GM21723 (cell line): ENCODE measurements around the gene LCE2D.

Experiments used
- ATAC-seq: cut with Tn5 transposase; IDR thresholded peaks from one replicate; pipeline ENCODE4 v1.9.1; 2021; ENCODE audit warnings: mild to moderate bottlenecking, moderate library complexity; ENCODE audit not compliant: unreplicated experiment

The LCE2D gene

DNA sequence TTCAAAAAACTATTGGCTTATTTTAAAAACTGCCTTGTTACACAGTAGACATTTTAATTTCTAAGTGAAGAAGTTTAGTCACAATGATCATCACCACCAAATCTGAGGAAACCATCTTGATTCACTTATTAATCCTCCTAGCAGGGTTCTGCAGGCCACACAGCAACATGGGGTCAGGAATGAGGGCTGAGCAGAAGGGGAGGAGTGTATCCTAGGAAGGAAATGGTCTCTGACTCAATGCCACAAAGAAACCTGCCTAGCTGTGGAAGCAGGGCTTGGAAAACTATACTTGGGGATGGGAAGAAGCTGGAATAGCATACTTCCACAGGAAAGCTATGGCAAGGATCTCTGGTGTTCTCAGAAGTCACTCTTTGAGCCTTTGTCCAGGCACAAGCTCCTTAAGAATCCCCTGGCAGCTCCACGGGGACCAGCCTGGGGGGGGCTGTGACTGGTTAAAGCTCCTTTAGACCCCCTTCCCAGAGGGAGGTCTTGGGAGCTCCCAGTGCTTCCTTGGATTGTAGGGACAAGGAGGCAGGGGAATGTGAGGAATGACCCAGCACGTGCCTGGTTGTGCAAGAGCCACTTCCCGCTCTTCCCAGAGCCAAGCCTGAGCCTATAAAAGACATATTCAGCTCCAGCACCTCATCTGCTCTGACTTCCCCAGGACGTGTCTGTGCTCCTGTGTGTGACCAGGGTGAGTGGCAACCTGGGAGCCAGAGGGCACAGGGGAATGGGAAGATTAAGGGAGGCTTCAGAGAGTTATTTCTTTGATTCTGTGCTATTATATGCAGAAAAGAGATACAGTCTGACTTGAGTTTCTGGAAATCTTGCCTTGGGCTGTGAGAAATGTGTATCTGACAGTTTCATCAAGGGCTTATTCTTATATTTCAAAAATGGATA, 34.8 kb downstream of the LCE2D start, which contains the start of gene LCE2A:
Gene LCE2A (plus strand): TSS at position 645 of the 900 bp plus-strand sequence. CDS start 557 bp downstream, outside the sequence.
- no peak for ATAC-seq

DNA sequence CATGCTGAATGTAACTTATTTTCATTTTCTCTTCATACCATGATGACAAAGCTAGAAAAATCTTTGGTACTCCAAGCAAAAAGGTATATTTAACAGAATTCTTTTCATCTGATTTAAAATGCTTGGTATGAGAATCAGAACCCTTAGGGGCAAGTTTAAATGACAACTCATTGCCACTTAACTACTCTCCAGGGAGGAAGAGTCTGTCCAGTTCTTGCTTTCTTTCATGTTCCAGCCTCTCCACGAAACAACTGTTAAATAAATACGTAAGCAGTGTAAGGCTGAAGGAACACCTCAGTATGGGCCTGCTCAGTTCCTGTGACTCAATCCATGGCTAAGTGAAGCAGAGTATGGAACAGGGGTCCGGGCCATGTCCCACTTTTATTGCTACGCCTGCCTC, 36.6 kb downstream of the LCE2D start:
- no peak for ATAC-seq

DNA sequence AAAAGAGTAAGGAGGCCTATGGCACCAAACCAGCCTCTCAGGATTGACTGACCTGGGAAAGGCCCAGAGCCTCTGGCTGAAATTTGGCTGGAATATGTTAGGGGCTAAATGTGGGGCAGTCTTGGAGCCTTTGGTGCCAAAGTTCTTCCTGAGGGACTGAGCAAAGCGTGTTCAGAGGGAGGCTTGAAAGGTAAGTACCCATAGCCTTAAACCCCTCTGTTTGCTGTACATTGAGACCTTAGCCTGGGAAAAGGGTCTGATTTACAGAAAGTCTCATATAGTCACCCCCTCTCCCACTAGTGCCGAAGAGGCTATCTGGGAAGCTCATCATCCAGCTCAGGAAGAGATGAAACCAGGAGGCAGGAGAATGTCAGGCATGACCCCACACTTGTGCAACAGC, 44.7 kb downstream of the LCE2D start, which contains the start of gene LCE4A:
Gene LCE4A (plus strand): TSS at position 301 of the 400 bp plus-strand sequence. CDS start 916 bp downstream, outside the sequence.
- ATAC-seq, result no peak
